Lower leg skin (tissue), 4 donors: ENCODE measurements around the gene ZFP69B. TPM values are rescaled to one million over a fixed set of nuclear protein-coding genes. Genes with fewer than 3 reads are reported as not detected.

Experiments
- DNase-seq, 2 donors: peaks; one replicate each; pipeline ENCODE4 v3.0.0-alpha.2; 2019; ENCODE audit warnings: low spot score in 2 of 2
- H3K4me3 ChIP-seq: fragments of 200-600 bp; sonication (generic); 2 replicates; pipeline ENCODE4 v1.5.1; 2017; ENCODE audit warnings: mild to moderate bottlenecking, low read depth; ENCODE audit not compliant: poor library complexity, severe bottlenecking
- POLR2A ChIP-seq, 2 donors: fragments of 450-650 bp; IDR thresholded peaks; one replicate each; pipeline ENCODE4 v1.6.1; 2016 to 2017; ENCODE audit warnings: antibody characterized with exemption in 2 of 2, mild to moderate bottlenecking in 1 of 2, moderate library complexity in 1 of 2
- WGBS, 2 donors: methylation state at CpG; one replicate each; pipeline ENCODE4 v1.1.5; 2018; 5-methylcytosine and 5-hydroxymethylcytosine counted together
- intact Hi-C: fragments of 100-400 bp; cut with DNase I; formaldehyde crosslinking; loops from one replicate; pipeline ENCODE4 v1.15.0; 2023; ENCODE audit warnings: low total_unique reads
- total RNA-seq, 4 donors: library from RNA; depleted of rRNA; stranded (reverse); fragments of >200 nt; gene quantifications; one replicate each; pipeline ENCODE4 v1.1.0, GENCODE V29; 2016
- TF ChIP-seq, protein P1 (sequence below), 3 donors: fragments of 450-650 bp; IDR thresholded peaks; one replicate each; pipeline ENCODE4 v1.5.1; 2016; ENCODE audit warnings: antibody characterized with exemption in 3 of 3, mild to moderate bottlenecking in 3 of 3, moderate library complexity in 2 of 3

ZFP69B gene
- total RNA-seq, 4 donors from 2014 or later, result 0.52 to 0.81 (median 0.76) TPM; not detected in 1

DNA sequence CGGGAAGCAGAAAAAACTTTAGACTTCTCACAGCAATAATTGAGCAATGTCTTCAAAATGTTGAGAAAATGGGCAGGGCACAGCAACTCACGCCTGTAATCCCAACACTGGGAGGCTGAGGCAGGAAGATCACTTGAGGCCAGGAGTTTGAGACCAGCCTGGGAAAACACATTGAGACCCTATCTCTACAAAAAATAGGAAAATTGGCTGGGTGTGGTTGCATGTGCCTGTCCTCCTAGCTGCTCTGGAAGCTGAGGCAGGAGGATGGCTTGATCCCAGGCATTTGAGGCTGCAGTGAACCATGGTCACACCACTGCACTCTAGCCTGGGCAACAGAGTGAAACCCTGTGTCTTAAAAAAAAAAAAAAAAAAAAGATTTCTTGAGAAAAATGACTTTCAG lies 19.1 kb downstream of the ZFP69B start:
- WGBS, 2 donors, result 92 to 97% methylated on average over 2 of the region's 2 CpGs
- TF ChIP-seq, protein P1, sequence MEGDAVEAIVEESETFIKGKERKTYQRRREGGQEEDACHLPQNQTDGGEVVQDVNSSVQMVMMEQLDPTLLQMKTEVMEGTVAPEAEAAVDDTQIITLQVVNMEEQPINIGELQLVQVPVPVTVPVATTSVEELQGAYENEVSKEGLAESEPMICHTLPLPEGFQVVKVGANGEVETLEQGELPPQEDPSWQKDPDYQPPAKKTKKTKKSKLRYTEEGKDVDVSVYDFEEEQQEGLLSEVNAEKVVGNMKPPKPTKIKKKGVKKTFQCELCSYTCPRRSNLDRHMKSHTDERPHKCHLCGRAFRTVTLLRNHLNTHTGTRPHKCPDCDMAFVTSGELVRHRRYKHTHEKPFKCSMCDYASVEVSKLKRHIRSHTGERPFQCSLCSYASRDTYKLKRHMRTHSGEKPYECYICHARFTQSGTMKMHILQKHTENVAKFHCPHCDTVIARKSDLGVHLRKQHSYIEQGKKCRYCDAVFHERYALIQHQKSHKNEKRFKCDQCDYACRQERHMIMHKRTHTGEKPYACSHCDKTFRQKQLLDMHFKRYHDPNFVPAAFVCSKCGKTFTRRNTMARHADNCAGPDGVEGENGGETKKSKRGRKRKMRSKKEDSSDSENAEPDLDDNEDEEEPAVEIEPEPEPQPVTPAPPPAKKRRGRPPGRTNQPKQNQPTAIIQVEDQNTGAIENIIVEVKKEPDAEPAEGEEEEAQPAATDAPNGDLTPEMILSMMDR (IDR thresholded peaks at IDR 0.05), result no peak
- TF ChIP-seq POLR2A (IDR thresholded peaks at IDR 0.05), result no peak
- no peak for DNase-seq
- intact Hi-C loops, result no loop called here
- H3K4me3 ChIP-seq, result no peak overlapping the region

DNA sequence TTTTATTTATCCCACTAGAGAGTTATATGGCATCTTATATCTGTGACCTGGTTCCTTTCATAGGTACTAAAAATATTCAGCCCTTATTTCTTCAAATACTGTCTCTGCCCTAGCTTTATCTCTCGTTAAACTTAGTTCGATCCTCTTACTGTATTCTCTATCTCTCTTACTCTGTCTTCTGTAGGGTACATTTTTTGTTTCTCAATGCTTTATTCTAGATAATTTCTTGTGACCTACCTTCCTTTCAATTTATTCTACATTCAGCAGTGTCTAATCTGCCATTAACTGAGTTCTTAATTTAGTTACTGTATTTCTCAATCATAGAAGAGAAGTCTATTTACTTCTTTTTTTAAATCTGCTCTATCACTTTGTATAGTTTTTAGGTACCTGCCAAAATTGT lies 25.0 kb downstream of the ZFP69B start:
- 93 to 97% methylated on average over 2 of the region's 2 CpGs for WGBS, 2 donors
- intact Hi-C loops, result no loop called here
- no peak for DNase-seq
- TF ChIP-seq POLR2A (IDR thresholded peaks at IDR 0.05), result no peak
- TF ChIP-seq, protein P1 (IDR thresholded peaks at IDR 0.05), result no peak
- no peak overlapping the region for H3K4me3 ChIP-seq

DNA sequence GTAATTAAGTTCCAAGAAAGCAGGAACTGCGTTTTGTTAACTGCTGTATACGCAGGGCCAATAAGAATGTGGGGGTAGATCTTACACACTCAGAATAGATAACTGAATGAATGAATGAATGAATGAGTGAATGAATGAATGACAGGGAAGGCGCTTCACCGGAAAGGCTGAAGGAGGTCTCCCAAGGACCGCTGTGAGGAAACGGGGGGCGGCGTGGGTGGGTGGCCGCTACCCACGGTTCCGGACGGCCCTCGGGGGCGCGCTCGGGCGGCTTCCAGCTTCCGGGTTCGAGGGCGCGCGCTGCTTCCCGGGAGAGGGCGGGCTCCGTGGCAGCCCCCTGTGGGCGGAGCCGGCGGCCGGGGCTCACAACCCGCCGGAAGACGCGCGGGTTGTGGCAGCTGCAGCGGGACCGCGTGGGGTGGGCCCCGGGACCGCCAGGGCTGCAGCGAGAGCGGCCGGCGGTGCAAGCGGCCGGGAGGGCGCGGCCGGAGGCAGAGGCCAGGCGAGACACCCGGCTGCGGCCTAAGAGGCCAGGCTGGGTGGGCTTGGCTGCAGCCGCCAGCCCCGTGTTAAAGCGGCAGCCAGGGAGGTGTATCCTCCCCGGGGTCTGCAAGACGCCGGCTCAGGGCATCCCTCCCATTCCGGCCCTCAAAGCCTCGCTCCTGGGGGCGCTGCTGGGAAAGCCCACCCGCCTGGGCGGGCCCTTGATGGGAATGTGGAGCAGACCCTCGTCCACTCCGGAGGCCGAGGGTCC lies 26.8 kb downstream of the ZFP69B start, which contains the start of gene ZFP69:
Gene ZFP69 (plus strand): TSS at position 367 of the 754 bp plus-strand sequence. CDS start 2,072 bp downstream, outside the sequence.
- DNase-seq, result peak; percentile 27 to 90
- WGBS, 2 donors, result 0 to 1% methylated on average over 57 of the region's 65 CpGs
- H3K4me3 ChIP-seq, result peak within 1 kb of the TSS; percentile 70
- intact Hi-C loops, result no loop called here
- TF ChIP-seq, protein P1 (IDR thresholded peaks at IDR 0.05), result no peak
- no peak for TF ChIP-seq POLR2A (IDR thresholded peaks at IDR 0.05)

DNA sequence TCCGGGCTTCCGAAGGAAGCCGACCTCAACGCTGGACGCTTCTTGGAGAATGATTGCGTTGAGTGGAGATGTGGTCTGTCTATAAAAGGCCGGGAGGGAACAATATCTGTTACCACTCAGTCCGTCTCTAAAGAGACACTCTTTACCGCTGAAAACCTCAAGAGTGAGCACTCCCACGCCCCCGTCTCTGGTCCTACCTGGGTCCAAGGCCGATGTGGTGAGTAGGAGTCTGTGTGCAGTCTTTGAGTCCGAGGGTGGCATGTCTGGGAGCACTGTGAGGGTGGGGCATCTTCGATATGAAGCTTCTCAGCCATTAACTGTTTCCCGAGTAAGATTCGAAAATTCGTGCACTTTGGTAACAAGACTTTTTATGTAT lies 27.4 kb downstream of the ZFP69B start:
- intact Hi-C loops, result no loop called here
- TF ChIP-seq POLR2A (IDR thresholded peaks at IDR 0.05), result no peak
- TF ChIP-seq, protein P1 (IDR thresholded peaks at IDR 0.05), result no peak
- 2 to 3% methylated on average over 11 to 17 of the region's 17 CpGs for WGBS, 2 donors
- H3K4me3 ChIP-seq, result peak overlapping the region; percentile 70
- DNase-seq, result no peak

DNA sequence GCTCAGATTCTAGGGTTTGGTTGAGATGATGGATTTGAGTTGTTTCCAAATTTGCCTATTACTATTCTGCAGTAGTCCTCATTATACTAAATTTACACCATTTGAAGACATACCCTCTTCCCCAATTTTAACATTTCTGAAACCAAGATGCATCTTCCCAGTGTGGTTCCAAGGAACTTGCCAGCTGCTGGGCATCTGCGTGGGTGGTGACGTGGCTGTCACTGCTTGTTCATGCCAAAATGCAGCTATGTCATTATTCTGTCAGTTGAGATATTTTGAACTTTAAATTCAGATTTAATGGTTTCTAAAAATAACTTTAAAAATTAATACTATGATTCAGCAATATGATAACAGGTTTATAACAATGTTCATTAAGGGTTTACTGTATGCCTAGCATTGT lies 28.0 kb downstream of the ZFP69B start:
- no peak for TF ChIP-seq POLR2A (IDR thresholded peaks at IDR 0.05)
- TF ChIP-seq, protein P1 (IDR thresholded peaks at IDR 0.05), result no peak
- no peak for DNase-seq
- 9 to 29% methylated on average over 2 of the region's 2 CpGs for WGBS, 2 donors
- intact Hi-C loops, result no loop called here
- no peak overlapping the region for H3K4me3 ChIP-seq
